ENCODE measurements around the gene SNX24. TPM values are rescaled to one million over a fixed set of nuclear protein-coding genes. Genes with fewer than 3 reads are reported as not detected.

SNX24 gene
- total RNA-seq, 1 experiment from 2014 or later, result 13.9 TPM

DNA sequence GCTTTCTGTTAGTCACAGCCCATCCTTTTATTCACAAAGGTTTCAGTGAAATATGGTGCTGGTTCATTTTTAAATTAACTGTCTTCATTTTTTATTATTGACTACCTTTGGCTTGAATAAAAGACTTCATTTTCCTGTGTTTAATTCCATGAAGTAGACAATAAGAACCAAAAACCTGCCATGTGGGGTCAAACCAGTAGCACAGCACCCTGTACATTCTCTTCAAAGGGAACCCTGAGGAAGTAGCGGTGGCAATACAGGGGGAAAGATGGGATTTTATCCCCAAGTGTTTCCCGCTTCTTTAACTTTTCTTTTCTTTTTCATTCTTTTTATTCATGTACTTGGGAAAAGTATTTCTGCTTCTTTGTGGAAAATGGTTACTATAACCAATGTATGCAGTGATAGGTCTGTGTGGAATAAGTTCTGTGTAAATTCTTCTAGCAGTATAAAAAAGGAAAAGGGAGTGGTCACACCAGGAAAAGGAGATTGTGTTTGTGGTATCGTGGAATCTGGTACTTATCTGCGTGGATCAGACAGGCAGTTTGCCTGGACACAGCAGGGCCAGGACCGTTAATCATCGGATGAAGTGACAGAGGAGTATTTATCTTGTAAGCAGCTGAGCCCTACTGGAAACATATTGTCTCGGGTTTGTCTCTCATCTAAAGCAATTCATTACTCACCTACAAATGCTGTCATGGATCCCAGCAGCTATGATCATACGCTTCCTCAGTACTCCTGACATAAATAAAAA, 96.9 kb downstream of the SNX24 start:
- Histone ChIP-seq H3K79me1 (ENCODE audit: insufficient read depth, low read depth, low read length, poor library complexity, severe bottlenecking) (no peaks in the 10 kb centered on the region), H2BK15ac (ENCODE audit: low read depth, low read length) (no peak overlapping the region), H2BK5ac (ENCODE audit: insufficient read length, low read length) (no peak overlapping the region), H3K4me2 (ENCODE audit: insufficient read depth, insufficient read length, low read length) (no peak overlapping the region), H4K5ac (ENCODE audit: insufficient read length, low read depth, low read length) (no peak overlapping the region), H2AFZ (ENCODE audit: low read length) (no peak overlapping the region), H3K14ac (ENCODE audit: insufficient read depth, low read length) (no peak overlapping the region; the same call in 1 of the 2 replicates), H3K9ac (ENCODE audit: extremely low read depth, insufficient read length, low read length) (no peak overlapping the region), H3K9me3 (ENCODE audit: control insufficient read depth, low read depth, low read length) (no peaks in the 10 kb centered on the region), H4K91ac (ENCODE audit: insufficient read length, low read depth, low read length) (no peak overlapping the region), H2BK20ac (ENCODE audit: low read depth, low read length, poor library complexity, severe bottlenecking) (no peak overlapping the region), H3K23me2 (ENCODE audit: insufficient read length, low read depth, low read length, poor library complexity, severe bottlenecking) (no peaks in the 10 kb centered on the region), H3K27ac (ENCODE audit: insufficient read length, low read depth, low read length) (no peak overlapping the region), H2AK5ac (ENCODE audit: insufficient read length, low read length) (no peak overlapping the region), H3K27me3 (ENCODE audit: insufficient read depth, low read length) (no peaks in the 10 kb centered on the region), H4K8ac (replicated peaks; ENCODE audit: insufficient read length, low read depth, low read length) (no peak overlapping the region), H4K20me1 (ENCODE audit: control insufficient read depth, insufficient read depth, insufficient read length) (no peaks in the 10 kb centered on the region), H3K56ac (ENCODE audit: insufficient read length, low read depth, low read length) (no peak overlapping the region), H3T11ph (ENCODE audit: low read length) (no peak overlapping the region), H3K4ac (ENCODE audit: low read depth, low read length) (no peak overlapping the region), H3K23ac (ENCODE audit: insufficient read length, low read depth, low read length) (no peak overlapping the region), H3K79me2 (ENCODE audit: insufficient read depth, low read length) (no peaks in the 10 kb centered on the region), H2BK120ac (ENCODE audit: low read depth, low read length, poor library complexity, severe bottlenecking) (no peak overlapping the region), H3K18ac (ENCODE audit: insufficient read length, low read depth, low read length) (no peak overlapping the region), H3K4me1 (ENCODE audit: insufficient read depth, low read length) (no peaks in the 10 kb centered on the region), H2BK12ac (ENCODE audit: insufficient read length, low read depth, low read length) (no peak overlapping the region)
- TF ChIP-seq, protein P1, sequence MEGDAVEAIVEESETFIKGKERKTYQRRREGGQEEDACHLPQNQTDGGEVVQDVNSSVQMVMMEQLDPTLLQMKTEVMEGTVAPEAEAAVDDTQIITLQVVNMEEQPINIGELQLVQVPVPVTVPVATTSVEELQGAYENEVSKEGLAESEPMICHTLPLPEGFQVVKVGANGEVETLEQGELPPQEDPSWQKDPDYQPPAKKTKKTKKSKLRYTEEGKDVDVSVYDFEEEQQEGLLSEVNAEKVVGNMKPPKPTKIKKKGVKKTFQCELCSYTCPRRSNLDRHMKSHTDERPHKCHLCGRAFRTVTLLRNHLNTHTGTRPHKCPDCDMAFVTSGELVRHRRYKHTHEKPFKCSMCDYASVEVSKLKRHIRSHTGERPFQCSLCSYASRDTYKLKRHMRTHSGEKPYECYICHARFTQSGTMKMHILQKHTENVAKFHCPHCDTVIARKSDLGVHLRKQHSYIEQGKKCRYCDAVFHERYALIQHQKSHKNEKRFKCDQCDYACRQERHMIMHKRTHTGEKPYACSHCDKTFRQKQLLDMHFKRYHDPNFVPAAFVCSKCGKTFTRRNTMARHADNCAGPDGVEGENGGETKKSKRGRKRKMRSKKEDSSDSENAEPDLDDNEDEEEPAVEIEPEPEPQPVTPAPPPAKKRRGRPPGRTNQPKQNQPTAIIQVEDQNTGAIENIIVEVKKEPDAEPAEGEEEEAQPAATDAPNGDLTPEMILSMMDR (conservative IDR thresholded peaks at IDR 0.05), result no peak
- H3K4me1 Mint-ChIP-seq, result peaks cover 12 to 20% of the 10 kb centered on the region in 2 experiments
- H3K27me3 Mint-ChIP-seq (ENCODE audit: low read depth), result no peaks in the 10 kb centered on the region
- no peak for DNase-seq
- peaks cover 0 to 4% (median 2%) of the 10 kb centered on the region in 3 experiments; a peak in 1 of 7 replicates for H3K36me3 Mint-ChIP-seq (ENCODE audit: insufficient read depth in 1 of 3, low read depth in 3 of 3)
- H3K27ac Mint-ChIP-seq, result no peak overlapping the region
- no CpG with 5 or more reads among the region's 8 CpGs for WGBS (ENCODE audit: extremely low coverage, insufficient read length, low lambda C conversion rate)
- no peak overlapping the region for H3K4me3 Mint-ChIP-seq
- H3K9me3 Mint-ChIP-seq, result no peaks in the 10 kb centered on the region
